K562 (cell line): Measurements from ENCODE around the gene CELF4. TPM values are rescaled to one million over a fixed set of nuclear protein-coding genes. Genes with fewer than 3 reads are reported as not detected.

ENCODE experiments used
- ATAC-seq: fragments of 200-7000 bp; cut with Tn5 transposase; 3 replicates; pipeline ENCODE4 v1.9.1; 2020; ENCODE audit warnings: moderate library complexity
- BruUV-seq: library from RNA; stranded (reverse); fragments of 400-500 nt; replicated peaks from 2 replicates; lab custom pipeline; 2021; lab: Mats Ljungman, UMichigan
- CTCF ChIA-PET: fragments of 300-600 bp; formaldehyde crosslinking; extraction: SDS; loops from one replicate; lab custom pipeline; 2021; ENCODE audit warnings: low intra/inter-chr PET ratio; lab: Yijun Ruan, JAX
- POLR2A ChIA-PET: fragments of 300-600, 350-650 bp; sonication (Branson Sonifier 250); formaldehyde crosslinking; extraction: SDS; loops from one replicate; lab custom pipeline; 2021; ENCODE audit warnings: antibody characterized with exemption, inconsistent platforms; lab: Yijun Ruan, JAX
- DNase-seq, 4 experiments: peaks; one replicate each; pipeline versions ENCODE4 v3.0.0 to v3.0.0-alpha.2; 2011 to 2018; ENCODE audit warnings: low spot score in 3 of 4, mixed read lengths in 3 of 4; ENCODE audit errors: extremely low read depth in 1 of 4
- FAIRE-seq: peaks from 2 replicates; lab custom pipeline; 2011; peaks lifted over from hg19 to GRCh38; lab: Jason Lieb, UNC
- H2AFZ ChIP-seq: 2 replicates; pipeline ENCODE4 v1.6.0; 2011; ENCODE audit warnings: low read depth, low read length, control low read depth, inconsistent platforms
- H3K27ac ChIP-seq: fragments of 200-600 bp; 3 replicates; pipeline ENCODE4 v1.8.0; 2011; ENCODE audit warnings: low read depth, mild to moderate bottlenecking, control low read depth, inconsistent platforms, low read length, moderate library complexity, mixed read lengths; ENCODE audit errors: extremely low read depth
- H3K27me3 ChIP-seq, 2 experiments: fragments of 300-600 bp in 1 of 2; 2 replicates in 1 of 2; 3 replicates in 1 of 2; pipeline versions ENCODE4 v1.6.0 to v1.8.0; 2011; ENCODE audit warnings: inconsistent platforms in 2 of 2, low read length in 2 of 2, mild to moderate bottlenecking in 1 of 2, mixed read lengths in 1 of 2, moderate library complexity in 1 of 2; ENCODE audit not compliant: control insufficient read depth in 2 of 2, insufficient read depth in 2 of 2
- H3K36me3 ChIP-seq: fragments of 300-600 bp; 3 replicates; pipeline ENCODE4 v1.8.0; 2011; ENCODE audit warnings: mild to moderate bottlenecking, low read length, inconsistent platforms; ENCODE audit not compliant: control insufficient read depth, insufficient read depth
- H3K4me1 ChIP-seq, 2 experiments: fragments of 200-600 bp in 1 of 2; replicated peaks in 1 of 2; 2 replicates in 1 of 2; 3 replicates in 1 of 2; pipeline versions ENCODE4 v1.5.1 to v1.8.0; 2011; ENCODE audit warnings: inconsistent platforms in 2 of 2, low read length in 2 of 2, mild to moderate bottlenecking in 1 of 2, mixed read lengths in 1 of 2, moderate library complexity in 1 of 2; ENCODE audit not compliant: control insufficient read depth in 2 of 2, insufficient read depth in 2 of 2
- H3K4me2 ChIP-seq: 2 replicates; pipeline ENCODE4 v1.6.1; 2011; ENCODE audit warnings: low read length, control low read depth, inconsistent platforms, mixed read lengths; ENCODE audit not compliant: insufficient read depth
- H3K4me3 ChIP-seq: fragments of 200-600 bp; sonication (generic), shearing (Covaris generic); 2 replicates; pipeline ENCODE4 v1.5.1; 2016; ENCODE audit warnings: control low read depth, inconsistent platforms
- H3K79me2 ChIP-seq: fragments of 200-600 bp; 3 replicates; pipeline ENCODE4 v1.8.0; 2011; ENCODE audit warnings: low read length, inconsistent platforms; ENCODE audit not compliant: control insufficient read depth, insufficient read depth
- H3K9ac ChIP-seq, 2 experiments: 2 replicates each; pipeline versions ENCODE4 v1.6.0 to v1.6.1; 2011; ENCODE audit warnings: low read depth in 2 of 2, low read length in 2 of 2, control low read depth in 1 of 2, inconsistent platforms in 1 of 2, mild to moderate bottlenecking in 1 of 2, mixed read lengths in 1 of 2; ENCODE audit not compliant: insufficient read depth in 1 of 2
- H3K9me1 ChIP-seq: one replicate; pipeline ENCODE4 v1.6.0; 2011; ENCODE audit warnings: inconsistent platforms, mild to moderate bottlenecking, low read length, moderate library complexity; ENCODE audit not compliant: control insufficient read depth, insufficient read depth
- H3K9me3 ChIP-seq: replicated peaks from 2 replicates; pipeline ENCODE4 v1.5.1; 2011; ENCODE audit warnings: low read depth, low read length, inconsistent platforms; ENCODE audit not compliant: control insufficient read depth, insufficient read depth
- H4K20me1 ChIP-seq: replicated peaks from 2 replicates; pipeline ENCODE4 v1.6.1; 2011; ENCODE audit warnings: low read length, inconsistent platforms, mixed read lengths; ENCODE audit not compliant: control insufficient read depth, insufficient read depth
- BACH1 ChIP-seq: fragments of 200-800 bp; sonication (Bioruptor generic); IDR thresholded peaks from 2 replicates; pipeline ENCODE4 v1.6.1; 2016; ENCODE audit warnings: missing genetic modification characterization, missing compliant biosample characterization
- CBFB ChIP-seq: sonication (generic); formaldehyde crosslinking; IDR thresholded peaks from 2 replicates; pipeline ENCODE4 v1.4.0; 2020; ENCODE audit warnings: mild to moderate bottlenecking, missing genetic modification reagents
- CCAR2 ChIP-seq: fragments of 200-400 bp; formaldehyde crosslinking; IDR thresholded peaks from 2 replicates; pipeline ENCODE4 v1.6.1; 2017; ENCODE audit warnings: mild to moderate bottlenecking, low read depth, low read length
- CHD2 ChIP-seq: IDR thresholded peaks from 2 replicates; pipeline ENCODE4 v1.6.1; 2011; ENCODE audit warnings: low read depth, low read length
- CXXC5 ChIP-seq: fragments of 250-450 bp; sonication (Bioruptor Pico); IDR thresholded peaks from 2 replicates; pipeline ENCODE4 v1.8.0; 2022; ENCODE audit warnings: inconsistent platforms, mild to moderate bottlenecking, moderate library complexity
- ERF ChIP-seq: fragments of 450-650 bp; formaldehyde crosslinking; IDR thresholded peaks from 2 replicates; pipeline ENCODE4 v1.4.0; 2020; ENCODE audit warnings: mild to moderate bottlenecking, mixed read lengths
- MEF2D ChIP-seq: conservative IDR thresholded peaks from 2 replicates; pipeline ENCODE4 v1.6.1; 2016; ENCODE audit warnings: low read depth, missing genetic modification characterization, missing compliant biosample characterization
- NRF1 ChIP-seq, 2 experiments: fragments of 450-650 bp; IDR thresholded peaks in 1 of 2; conservative IDR thresholded peaks in 1 of 2; 2 replicates each; pipeline ENCODE4 v1.6.1; 2014; ENCODE audit warnings: mild to moderate bottlenecking in 2 of 2
- PCBP2 ChIP-seq: fragments of 200-400 bp; formaldehyde crosslinking; IDR thresholded peaks from 2 replicates; pipeline ENCODE4 v1.6.1; 2018; ENCODE audit warnings: low read length, low read depth, mild to moderate bottlenecking, moderate library complexity; ENCODE audit not compliant: poor library complexity, severe bottlenecking
- ZNF263 ChIP-seq: sonication (generic); formaldehyde crosslinking; IDR thresholded peaks from 2 replicates; pipeline ENCODE4 v1.8.0; 2022; ENCODE audit warnings: mild to moderate bottlenecking, missing genetic modification reagents, borderline replicate concordance
- ZNF436 ChIP-seq: fragments of 250-450, 450-650 bp; sonication (Bioruptor Pico); formaldehyde crosslinking; IDR thresholded peaks from 2 replicates; pipeline ENCODE4 v1.7.0; 2020; ENCODE audit warnings: mild to moderate bottlenecking
- WGBS: fragments of 100-300 bp; shearing (Covaris generic); methylation state at CpG from one replicate; pipeline ENCODE4 v1.1.6; 2016; ENCODE audit warnings: low coverage, mixed read lengths; ENCODE audit not compliant: insufficient coverage; ENCODE audit errors: missing lambda C conversion rate; 5-methylcytosine and 5-hydroxymethylcytosine counted together
- in situ Hi-C: fragments of 300-500 bp; cut with MboI; formaldehyde crosslinking; loops from 4 replicates; pipeline ENCODE4 v1.15.0; 2018; ENCODE audit warnings: inconsistent platforms, mixed read lengths
- intact Hi-C: fragments of 100-400 bp; cut with micrococcal nuclease; formaldehyde crosslinking; loops from 2 replicates; pipeline ENCODE4 v1.14.2; 2022
- polyA plus RNA-seq, 8 experiments: library from polyadenylated mRNA; depleted of rRNA in 4 of 8; stranded (reverse) in 5 of 8; unstranded in 3 of 8; fragments of >200 nt; fragmentation: Nextera tagmentation in 2 of 8; fragmentation: Illumina TruSeq in 1 of 8; extraction: Ambion mirVana in 2 of 8; extraction: Trizol in 1 of 8; gene quantifications; 2 replicates each; pipeline versions ENCODE4 v1.2.1 to v1.2.3, GENCODE V29; 2011 to 2014; ENCODE audit warnings: inconsistent platforms in 1 of 8, missing spikeins in 1 of 8
- total RNA-seq, 7 experiments: library from RNA; depleted of rRNA in 6 of 7; stranded (reverse); fragments of >200 nt in 6 of 7; fragmentation: Illumina TruSeq in 2 of 7; extraction: Trizol in 2 of 7; gene quantifications; 2 replicates each; pipeline versions ENCODE4 v1.2.1 to v1.2.3, GENCODE V29; 2011 to 2021; ENCODE audit warnings: low replicate concordance in 1 of 7
- TF ChIP-seq, protein P1 (sequence below), 3 experiments: IDR thresholded peaks in 2 of 3; conservative IDR thresholded peaks in 1 of 3; 2 replicates each; pipeline ENCODE4 v1.5.1; 2011 to 2012; ENCODE audit warnings: low read length in 3 of 3, mild to moderate bottlenecking in 3 of 3, control low read depth in 2 of 3, improper control_type of control experiment in 1 of 3, inconsistent platforms in 1 of 3, low read depth in 1 of 3, mixed read lengths in 1 of 3, moderate library complexity in 1 of 3; ENCODE audit not compliant: insufficient read depth in 2 of 3
- TF ChIP-seq, protein P2 (sequence below): fragments of 200-400 bp; formaldehyde crosslinking; IDR thresholded peaks from 2 replicates; pipeline ENCODE4 v1.6.1; 2017; ENCODE audit warnings: mild to moderate bottlenecking, low read depth, low read length, moderate library complexity
- TF ChIP-seq, protein P3 (sequence below): fragments of 250-450 bp; sonication (Bioruptor Pico); IDR thresholded peaks from 2 replicates; pipeline ENCODE4 v1.8.0; 2022; ENCODE audit warnings: moderate library complexity, mild to moderate bottlenecking, inconsistent platforms

The CELF4 gene
- total and polyA plus RNA-seq, 9 of the 15 experiments (the other 6 are each of a cell fraction or from before 2014, with no cell fraction given) = 0.04 to 0.24 (median 0.07) TPM; not detected in 3

DNA sequence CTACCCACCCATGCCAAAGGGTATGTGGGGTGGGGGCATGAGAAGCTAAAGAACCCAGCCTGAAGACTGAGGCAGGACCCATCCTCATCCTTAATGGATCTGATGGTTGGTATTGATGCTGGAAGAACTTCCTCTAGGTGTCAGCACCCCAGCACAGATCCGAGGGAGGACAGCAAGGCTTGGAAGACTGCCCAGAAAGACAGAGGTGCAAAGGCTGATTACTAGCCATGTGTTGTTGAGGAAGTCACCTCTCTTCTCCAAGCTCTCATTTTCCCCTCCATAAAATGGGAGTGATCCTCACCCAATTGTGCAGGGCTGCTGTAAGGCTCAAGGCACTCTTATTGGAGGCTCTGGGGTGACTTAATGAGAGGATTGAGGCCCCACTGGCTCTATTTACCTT is 256.5 kb downstream of the CELF4 start (continued):
- TF ChIP-seq NRF1 (conservative IDR thresholded peaks at IDR 0.05 in 1 of 2, IDR thresholded peaks at IDR 0.05 in 1 of 2) = no peak
- no peak for TF ChIP-seq CXXC5
- TF ChIP-seq PCBP2 = no peak
- TF ChIP-seq ZNF263 (CRISPR knock-in tag) = peak; percentile 53; the same call in 1 of the 2 replicates
- TF ChIP-seq CBFB (CRISPR knock-in tag) = no peak
- TF ChIP-seq, protein P1, sequence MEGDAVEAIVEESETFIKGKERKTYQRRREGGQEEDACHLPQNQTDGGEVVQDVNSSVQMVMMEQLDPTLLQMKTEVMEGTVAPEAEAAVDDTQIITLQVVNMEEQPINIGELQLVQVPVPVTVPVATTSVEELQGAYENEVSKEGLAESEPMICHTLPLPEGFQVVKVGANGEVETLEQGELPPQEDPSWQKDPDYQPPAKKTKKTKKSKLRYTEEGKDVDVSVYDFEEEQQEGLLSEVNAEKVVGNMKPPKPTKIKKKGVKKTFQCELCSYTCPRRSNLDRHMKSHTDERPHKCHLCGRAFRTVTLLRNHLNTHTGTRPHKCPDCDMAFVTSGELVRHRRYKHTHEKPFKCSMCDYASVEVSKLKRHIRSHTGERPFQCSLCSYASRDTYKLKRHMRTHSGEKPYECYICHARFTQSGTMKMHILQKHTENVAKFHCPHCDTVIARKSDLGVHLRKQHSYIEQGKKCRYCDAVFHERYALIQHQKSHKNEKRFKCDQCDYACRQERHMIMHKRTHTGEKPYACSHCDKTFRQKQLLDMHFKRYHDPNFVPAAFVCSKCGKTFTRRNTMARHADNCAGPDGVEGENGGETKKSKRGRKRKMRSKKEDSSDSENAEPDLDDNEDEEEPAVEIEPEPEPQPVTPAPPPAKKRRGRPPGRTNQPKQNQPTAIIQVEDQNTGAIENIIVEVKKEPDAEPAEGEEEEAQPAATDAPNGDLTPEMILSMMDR (IDR thresholded peaks at IDR 0.05 in 2 of 3, conservative IDR thresholded peaks at IDR 0.05 in 1 of 3; ENCODE audit: insufficient read depth in 2 of 3, low read depth in 1 of 3, low read length in 3 of 3) = peak; percentile 5 to 64 (median 34); a peak in 3 of 6 replicates

DNA sequence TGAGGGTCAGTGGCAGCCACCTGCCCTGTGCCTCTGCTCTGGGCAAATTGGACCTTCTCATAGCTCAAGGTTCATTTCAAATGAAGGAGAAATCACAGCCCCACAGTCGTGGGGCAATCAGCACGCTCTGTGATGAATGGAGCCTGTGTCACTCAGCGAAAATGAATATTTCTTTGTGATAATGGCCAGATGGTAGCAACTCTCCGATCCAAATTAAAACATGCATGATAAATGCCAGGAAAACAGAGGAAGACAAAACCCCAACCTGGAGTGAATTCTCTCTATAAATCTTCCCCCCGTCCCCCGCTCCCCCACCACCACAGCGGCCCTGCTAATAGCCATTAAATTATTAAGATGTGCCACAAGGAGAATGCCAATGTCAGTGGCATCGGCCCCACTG is 258.4 kb downstream of the CELF4 start:
- peaks cover 3% of the 10 kb centered on the region for H3K9me1 ChIP-seq
- no peak for FAIRE-seq
- in situ Hi-C loops = no loop called here
- no peak for DNase-seq
- ChIA-PET POLR2A (no interaction called here), CTCF (no interaction called here)
- H3K9ac ChIP-seq = no peak overlapping the region; a peak in 1 of 4 replicates
- no peaks in the 10 kb centered on the region for H3K9me3 ChIP-seq
- H3K27me3 ChIP-seq = peaks cover 0 to 40% of the 10 kb centered on the region in 2 experiments; a peak in 3 of 5 replicates
- no peak overlapping the region for H2AFZ ChIP-seq
- no peaks in the 10 kb centered on the region for H3K79me2 ChIP-seq
- H3K4me3 ChIP-seq = no peak overlapping the region
- no peaks in the 10 kb centered on the region; a peak in 1 of 5 replicates for H3K4me1 ChIP-seq
- H3K36me3 ChIP-seq = no peaks in the 10 kb centered on the region
- 0% methylated on average over 8 of the region's 8 CpGs for WGBS
- no peak for TF ChIP-seq CHD2
- no peak for TF ChIP-seq CCAR2
- TF ChIP-seq ZNF263 (CRISPR knock-in tag) = no peak
- TF ChIP-seq, protein P2, sequence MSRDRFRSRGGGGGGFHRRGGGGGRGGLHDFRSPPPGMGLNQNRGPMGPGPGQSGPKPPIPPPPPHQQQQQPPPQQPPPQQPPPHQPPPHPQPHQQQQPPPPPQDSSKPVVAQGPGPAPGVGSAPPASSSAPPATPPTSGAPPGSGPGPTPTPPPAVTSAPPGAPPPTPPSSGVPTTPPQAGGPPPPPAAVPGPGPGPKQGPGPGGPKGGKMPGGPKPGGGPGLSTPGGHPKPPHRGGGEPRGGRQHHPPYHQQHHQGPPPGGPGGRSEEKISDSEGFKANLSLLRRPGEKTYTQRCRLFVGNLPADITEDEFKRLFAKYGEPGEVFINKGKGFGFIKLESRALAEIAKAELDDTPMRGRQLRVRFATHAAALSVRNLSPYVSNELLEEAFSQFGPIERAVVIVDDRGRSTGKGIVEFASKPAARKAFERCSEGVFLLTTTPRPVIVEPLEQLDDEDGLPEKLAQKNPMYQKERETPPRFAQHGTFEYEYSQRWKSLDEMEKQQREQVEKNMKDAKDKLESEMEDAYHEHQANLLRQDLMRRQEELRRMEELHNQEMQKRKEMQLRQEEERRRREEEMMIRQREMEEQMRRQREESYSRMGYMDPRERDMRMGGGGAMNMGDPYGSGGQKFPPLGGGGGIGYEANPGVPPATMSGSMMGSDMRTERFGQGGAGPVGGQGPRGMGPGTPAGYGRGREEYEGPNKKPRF = no peak
- TF ChIP-seq ZNF436 (CRISPR knock-in tag) = no peak
- TF ChIP-seq, protein P3, sequence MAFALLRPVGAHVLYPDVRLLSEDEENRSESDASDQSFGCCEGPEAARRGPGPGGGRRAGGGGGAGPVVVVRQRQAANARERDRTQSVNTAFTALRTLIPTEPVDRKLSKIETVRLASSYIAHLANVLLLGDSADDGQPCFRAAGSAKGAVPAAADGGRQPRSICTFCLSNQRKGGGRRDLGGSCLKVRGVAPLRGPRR (CRISPR knock-in tag) = no peak
- TF ChIP-seq ERF = no peak
- no peak for TF ChIP-seq BACH1 (tag)
- no peak for TF ChIP-seq MEF2D (tag)
- TF ChIP-seq CBFB (CRISPR knock-in tag) = no peak
- no peak for ATAC-seq
- no peak overlapping the region for H3K27ac ChIP-seq
- H4K20me1 ChIP-seq = 0 out of 2 replicates have a peak, but pooled peaks cover 7% of the 10 kb centered on the region
- no peak overlapping the region for H3K4me2 ChIP-seq
- intact Hi-C loops = no loop called here
- BruUV-seq = no TSS peak
